ENCODE measurements around the gene TRAPPC5.
A peak's percentile ranks its signal among the peaks of the same experiment; 100 is the strongest.

The TRAPPC5 gene

GRCh38 chr19:7680606-7681339, at the start of gene TRAPPC5:
Gene TRAPPC5, plus strand, starts transcription at chr19:7680833. Its CDS starts 1,421 bp downstream, at chr19:7682254.
- peak; percentile 71 to 90 (median 82) for DNase-seq

GRCh38 chr19:7631577-7631976, 49.1 kb upstream of the TRAPPC5 start:
- DNase-seq = no peak

- DNase-seq = no peak
Measured at GRCh38 chr19:7632340-7633203, 48.1 kb upstream of the TRAPPC5 start.

- no peak for DNase-seq
Measured at GRCh38 chr19:7633698-7634097, 46.9 kb upstream of the TRAPPC5 start, which contains the start of gene PCP2. Gene PCP2, minus strand, starts transcription at chr19:7633719. Its CDS starts 262 bp downstream, at chr19:7633457.

GRCh38 chr19:7635670-7636069, 45.0 kb upstream of the TRAPPC5 start:
- no peak for DNase-seq

GRCh38 chr19:7636317-7636690, 44.3 kb upstream of the TRAPPC5 start:
- DNase-seq = no peak

GRCh38 chr19:7636691-7637373, 43.8 kb upstream of the TRAPPC5 start, which contains the start of gene STXBP2:
Gene STXBP2, plus strand, starts transcription at chr19:7637110. Its CDS starts 40 bp downstream, at chr19:7637150.
- peak; percentile 89 to 95 (median 94) for DNase-seq

- peak in 3 of 6 experiments; percentile 39 to 45 (median 44) for DNase-seq
Measured at GRCh38 chr19:7637374-7638256, 43.0 kb upstream of the TRAPPC5 start.

GRCh38 chr19:7638802-7639465, 41.7 kb upstream of the TRAPPC5 start:
- DNase-seq = no peak

GRCh38 chr19:7639863-7640348, 40.7 kb upstream of the TRAPPC5 start:
- DNase-seq = no peak

GRCh38 chr19:7640803-7641202, 39.8 kb upstream of the TRAPPC5 start:
- no peak for DNase-seq

- DNase-seq = no peak
Measured at GRCh38 chr19:7641290-7642276, 39.0 kb upstream of the TRAPPC5 start.

- no peak for DNase-seq
Measured at GRCh38 chr19:7642295-7643030, 38.2 kb upstream of the TRAPPC5 start.

- DNase-seq = no peak
Measured at GRCh38 chr19:7643031-7643415, 37.6 kb upstream of the TRAPPC5 start.

- peak in 2 of 6 experiments; percentile 33 to 36 for DNase-seq
Measured at GRCh38 chr19:7643629-7644549, 36.7 kb upstream of the TRAPPC5 start.

- no peak for DNase-seq
Measured at GRCh38 chr19:7644550-7644877, 36.1 kb upstream of the TRAPPC5 start.

GRCh38 chr19:7645163-7645562, 35.5 kb upstream of the TRAPPC5 start:
- no peak for DNase-seq

All from stimulated activated naive CD4-positive, alpha-beta T cell (primary cell).